Ureter (tissue), 1 donor: Measurements from ENCODE around the gene TIMM17A. TPM values are rescaled to one million over a fixed set of nuclear protein-coding genes. Genes with fewer than 3 reads are reported as not detected.

Experiments
- DNase-seq: peaks from one replicate; pipeline ENCODE4 v3.0.0-alpha.2; 2020; ENCODE audit warnings: low spot score
- total RNA-seq: library from RNA; stranded (reverse); gene quantifications from one replicate; pipeline ENCODE4 v1.2.4, GENCODE V29; 2023
- donor health status: DM: yes; HTN: yes; CAD: no.

Gene TIMM17A
- total RNA-seq, 1 donor from 2014 or later: 41.4 TPM

DNA sequence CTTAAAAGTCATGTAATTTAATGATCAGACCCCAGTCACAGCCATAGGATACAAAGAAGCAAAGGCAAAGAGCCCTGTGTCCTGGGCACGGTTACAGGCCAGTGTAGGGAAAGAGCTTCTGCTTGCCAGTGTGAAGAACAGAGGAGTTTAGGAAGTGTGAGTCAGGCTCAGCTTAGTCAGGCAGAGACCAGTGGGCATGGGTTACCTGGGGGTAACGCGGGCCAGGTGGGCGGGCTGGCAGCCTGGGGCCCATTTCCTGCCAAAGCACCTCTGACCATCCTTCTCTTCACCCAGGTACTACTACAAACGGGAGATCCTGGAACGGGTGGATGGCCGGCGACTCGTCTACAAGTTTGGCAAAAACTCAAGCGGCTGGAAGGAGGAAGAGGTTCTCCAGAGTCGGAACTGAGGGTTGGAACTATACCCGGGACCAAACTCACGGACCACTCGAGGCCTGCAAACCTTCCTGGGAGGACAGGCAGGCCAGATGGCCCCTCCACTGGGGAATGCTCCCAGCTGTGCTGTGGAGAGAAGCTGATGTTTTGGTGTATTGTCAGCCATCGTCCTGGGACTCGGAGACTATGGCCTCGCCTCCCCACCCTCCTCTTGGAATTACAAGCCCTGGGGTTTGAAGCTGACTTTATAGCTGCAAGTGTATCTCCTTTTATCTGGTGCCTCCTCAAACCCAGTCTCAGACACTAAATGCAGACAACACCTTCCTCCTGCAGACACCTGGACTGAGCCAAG is 59.8 kb downstream of the TIMM17A start:
- DNase-seq: peak; percentile 55

GRCh38 chr1:202015662-202015937 is 60.3 kb downstream of the TIMM17A start:
- DNase-seq: no peak

DNA sequence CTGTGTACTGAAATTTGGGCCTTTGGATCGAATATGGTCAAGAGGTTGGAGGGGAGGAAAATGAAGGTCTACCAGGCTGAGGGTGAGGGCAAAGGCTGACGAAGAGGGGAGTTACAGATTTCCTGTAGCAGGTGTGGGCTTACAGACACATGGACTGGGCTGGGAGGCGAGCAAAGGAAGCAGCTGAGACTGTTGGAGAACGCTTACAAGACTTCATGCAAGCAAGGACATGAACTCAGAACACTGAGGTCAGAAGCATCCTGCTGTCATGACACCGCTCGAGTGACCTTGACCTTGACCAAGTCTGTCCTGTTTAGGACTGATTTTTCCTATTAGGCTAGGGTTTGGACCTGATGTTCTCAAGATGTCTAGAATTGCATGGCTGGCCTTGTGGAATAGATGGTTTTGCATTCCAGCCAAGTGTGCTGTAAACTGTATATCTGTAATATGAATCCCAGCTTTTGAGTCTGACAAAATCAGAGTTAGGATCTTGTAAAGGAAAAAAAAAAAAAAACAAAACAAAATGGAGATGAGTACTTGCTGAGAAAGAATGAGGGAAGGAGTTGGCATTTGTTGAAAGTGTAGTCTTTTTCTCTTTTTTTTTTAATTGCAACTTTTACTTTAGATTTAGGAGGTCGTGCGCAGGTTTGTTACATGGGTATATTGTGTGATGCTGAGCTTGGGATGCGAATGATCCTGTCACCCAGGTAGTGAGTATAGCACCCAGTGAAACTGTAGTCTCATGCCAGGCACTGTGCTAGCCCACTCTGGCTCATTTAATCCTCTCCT is 60.9 kb downstream of the TIMM17A start:
- no peak for DNase-seq

DNA sequence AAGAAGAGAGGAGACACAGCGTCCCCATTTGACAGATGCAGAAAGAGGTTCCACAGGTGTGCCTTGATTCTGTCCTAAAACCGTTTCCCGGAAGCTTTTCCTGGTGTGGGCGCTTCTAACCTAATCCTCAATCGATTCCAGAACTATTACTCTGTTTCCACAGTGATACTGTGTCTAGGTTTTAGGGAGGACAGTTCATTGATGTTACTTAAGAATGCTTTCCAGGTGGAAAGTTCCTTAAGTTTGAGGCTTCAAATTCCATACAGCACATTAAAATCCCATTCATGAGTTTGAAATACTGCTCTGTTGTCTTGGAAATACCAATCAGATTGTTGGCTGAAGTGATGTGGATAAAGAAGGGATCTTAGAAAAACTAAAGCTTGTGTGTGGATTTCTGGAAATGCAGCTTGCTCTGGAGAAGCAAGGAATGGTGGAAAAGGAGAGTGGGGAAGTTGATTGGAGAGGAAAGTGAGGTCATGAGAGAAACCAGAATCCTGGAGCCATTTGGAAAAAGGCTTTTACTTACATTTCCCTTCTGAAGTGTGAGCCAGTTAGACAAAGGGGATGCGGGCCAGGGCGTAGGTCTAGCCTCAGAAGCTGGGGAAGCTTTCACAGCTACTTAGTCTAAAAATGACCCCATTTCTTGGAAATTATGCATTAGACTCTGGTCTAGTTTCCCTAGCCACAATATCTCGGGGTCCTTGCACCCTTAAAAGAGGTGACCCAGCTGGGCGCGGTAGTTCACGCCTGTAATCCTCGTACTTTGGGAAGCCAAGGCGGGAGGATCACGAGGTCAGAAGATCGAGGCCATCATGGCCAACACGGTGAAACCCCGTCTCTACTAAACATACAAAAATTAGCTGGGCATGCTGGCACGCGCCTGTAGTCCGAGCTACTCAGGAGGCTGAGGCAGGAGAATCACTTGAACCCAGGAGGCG is 61.8 kb downstream of the TIMM17A start:
- DNase-seq: peak; percentile 70

DNA sequence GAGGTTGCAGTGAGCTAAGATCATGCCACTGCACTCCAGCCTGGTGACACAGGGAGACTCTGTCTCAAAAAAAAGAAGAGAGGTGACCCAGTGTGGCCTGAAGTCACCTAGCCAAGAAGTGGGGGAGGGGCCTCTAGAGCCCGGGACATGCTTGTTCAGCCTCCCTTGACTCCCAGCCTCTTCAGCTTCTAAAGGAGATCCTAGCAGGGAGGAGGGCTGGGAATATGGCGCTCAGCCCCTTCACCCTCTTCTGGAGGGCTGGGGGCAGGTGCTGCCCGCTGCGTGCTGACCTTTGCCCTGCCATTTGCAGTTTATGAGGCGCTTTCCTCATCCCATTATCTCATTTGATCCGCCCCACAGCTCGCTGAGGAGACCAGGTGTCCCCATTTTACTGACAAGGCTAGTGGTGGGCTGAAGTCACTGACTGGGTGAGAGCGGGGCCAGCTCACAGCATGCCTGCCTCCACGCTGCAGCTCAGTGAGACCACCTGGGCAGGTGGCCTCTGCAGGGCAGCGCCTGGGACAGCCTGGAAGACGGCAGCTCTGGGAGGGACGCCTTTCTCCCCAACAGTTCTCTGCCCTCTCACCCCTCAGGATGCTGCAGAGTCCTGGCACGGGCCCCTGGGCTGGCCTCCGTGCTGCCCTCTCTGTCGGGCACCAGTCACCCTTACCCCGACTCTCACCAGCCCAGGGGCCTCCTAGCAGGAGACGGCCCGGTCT is 62.6 kb downstream of the TIMM17A start:
- DNase-seq: peak; percentile 86

GRCh38 chr1:202018468-202019234 is 63.3 kb downstream of the TIMM17A start:
- DNase-seq: peak; percentile 88

- DNase-seq: peak; percentile 61
These were observed 63.9 kb downstream of the TIMM17A start for GRCh38 chr1:202019235-202019558.

Other genes with a start within 250 kb of the TIMM17A start
- 53.6 TPM for gene IPO9, start 126.3 kb upstream of the TIMM17A start, total RNA-seq
- gene SHISA4, start 66.6 kb upstream of the TIMM17A start, total RNA-seq: 11.6 TPM
- 123 TPM for gene LMOD1, start 9.0 kb upstream of the TIMM17A start, total RNA-seq
- gene RNPEP, start 27.1 kb downstream of the TIMM17A start, total RNA-seq: 57.1 TPM
- gene ELF3, start 55.1 kb downstream of the TIMM17A start, total RNA-seq: 1,345 TPM
- 0.10 TPM for gene GPR37L1, start 167.4 kb downstream of the TIMM17A start, total RNA-seq
- gene ARL8A, start 189.2 kb downstream of the TIMM17A start, total RNA-seq: 79.5 TPM
- 4.2 TPM for gene PTPN7, start 205.1 kb downstream of the TIMM17A start, total RNA-seq
- 9.2 TPM for gene LGR6, start 238.3 kb downstream of the TIMM17A start, total RNA-seq